HG03457 (cell line): ENCODE results near the gene PHLDB2.

Experiments used
- ATAC-seq: cut with Tn5 transposase; IDR thresholded peaks from one replicate; pipeline ENCODE4 v1.9.1; 2021; ENCODE audit warnings: moderate number of reproducible peaks; ENCODE audit not compliant: unreplicated experiment

PHLDB2 gene

GRCh38 chr3:111850537-111850936, 8.5 kb upstream of the PHLDB2 start:
- no peak for ATAC-seq

GRCh38 chr3:111851511-111851954, 7.5 kb upstream of the PHLDB2 start:
- no peak for ATAC-seq

- no peak for ATAC-seq
These were observed 6.5 kb upstream of the PHLDB2 start for GRCh38 chr3:111852540-111852939.

- ATAC-seq = no peak
These were observed 6.0 kb upstream of the PHLDB2 start for GRCh38 chr3:111853068-111853467.

GRCh38 chr3:111854990-111855389, 4.1 kb upstream of the PHLDB2 start:
- no peak for ATAC-seq

- no peak for ATAC-seq
These were observed 2.6 kb upstream of the PHLDB2 start for GRCh38 chr3:111856501-111856900.

GRCh38 chr3:111857474-111857873, 1.6 kb upstream of the PHLDB2 start:
- ATAC-seq = no peak

- ATAC-seq = no peak
These were observed 423 bp upstream of the PHLDB2 start for GRCh38 chr3:111858642-111859041.

- ATAC-seq = peak; percentile 94
These were observed 1.2 kb downstream of the PHLDB2 start for GRCh38 chr3:111859974-111860859.

- no peak for ATAC-seq
These were observed 2.3 kb downstream of the PHLDB2 start for GRCh38 chr3:111861391-111861790.

- no peak for ATAC-seq
These were observed 3.4 kb downstream of the PHLDB2 start for GRCh38 chr3:111862415-111862814.

- no peak for ATAC-seq
These were observed 3.9 kb downstream of the PHLDB2 start for GRCh38 chr3:111862974-111863373.

- ATAC-seq = no peak
These were observed 5.1 kb downstream of the PHLDB2 start for GRCh38 chr3:111863942-111864694.

GRCh38 chr3:111864821-111865656, 6.0 kb downstream of the PHLDB2 start:
- no peak for ATAC-seq

- ATAC-seq = no peak
These were observed 8.9 kb downstream of the PHLDB2 start for GRCh38 chr3:111867889-111868426.

GRCh38 chr3:111870620-111871019, 11.6 kb downstream of the PHLDB2 start:
- no peak for ATAC-seq

- ATAC-seq = no peak
These were observed 13.0 kb downstream of the PHLDB2 start for GRCh38 chr3:111871809-111872623.

GRCh38 chr3:111872979-111873378, 13.9 kb downstream of the PHLDB2 start:
- no peak for ATAC-seq

GRCh38 chr3:111874177-111874820, 15.2 kb downstream of the PHLDB2 start:
- no peak for ATAC-seq
